BLaER1 treated with 17β-estradiol and CSF1 and Interleukin-3, amounts not matched to agents 10 nM and 100 nM (cell line): ENCODE results near the gene NQO2.
"Not testable (repeated sequence)": the region's sequence is repeated elsewhere in the genome, so short reads cannot be mapped to it uniquely, and the experiment has no call there.

Source experiments
- H3K27ac ChIP-seq, 11 experiments: shearing (Covaris generic); formaldehyde crosslinking; 2 replicates each; pipeline ENCODE4 v1.8.1; 2022
- H3K27me3 ChIP-seq, 11 experiments: shearing (Covaris generic); formaldehyde crosslinking; 2 replicates each; pipeline ENCODE4 v1.8.1; 2022
- H3K36me3 ChIP-seq, 11 experiments: shearing (Covaris generic); formaldehyde crosslinking; 2 replicates each; pipeline ENCODE4 v1.8.1; 2022
- H3K4me1 ChIP-seq, 10 experiments: shearing (Covaris generic); formaldehyde crosslinking; 2 replicates each; pipeline ENCODE4 v1.8.1; 2022
- H3K4me2 ChIP-seq, 11 experiments: shearing (Covaris generic); formaldehyde crosslinking; 2 replicates each; pipeline ENCODE4 v1.8.1; 2022
- H3K4me3 ChIP-seq, 10 experiments: shearing (Covaris generic); formaldehyde crosslinking; 2 replicates each; pipeline ENCODE4 v1.8.1; 2022
- H3K9ac ChIP-seq, 11 experiments: shearing (Covaris generic); formaldehyde crosslinking; 2 replicates each; pipeline ENCODE4 v1.8.1; 2022
- H3K9me3 ChIP-seq, 11 experiments: shearing (Covaris generic); formaldehyde crosslinking; replicated peaks in 1 of 11; 2 replicates each; pipeline ENCODE4 v1.8.1; 2022
- H4K20me1 ChIP-seq, 11 experiments: shearing (Covaris generic); formaldehyde crosslinking; 2 replicates each; pipeline ENCODE4 v1.8.1; 2022
- Cebpa-rat ChIP-seq, 11 experiments: shearing (Covaris generic); IDR thresholded peaks; 2 replicates each; pipeline ENCODE4 v1.8.1; 2022

The NQO2 gene

GRCh38 chr6:3057063-3057770 is 57.5 kb downstream of the NQO2 start:
- Histone ChIP-seq H3K9ac (no peak overlapping the region), H3K4me2 (no peak overlapping the region), H4K20me1 (no peaks in the 10 kb centered on the region), H3K4me1 (peaks cover 34 to 60% (median 49%) of the 10 kb centered on the region in 10 experiments), H3K27ac (no peak overlapping the region), H3K9me3 (no peaks in the 10 kb centered on the region), H3K4me3 (no peak overlapping the region), H3K27me3 (no peaks in the 10 kb centered on the region), H3K36me3 (no peaks in the 10 kb centered on the region)
- TF ChIP-seq Cebpa-rat (IDR thresholded peaks at IDR 0.05) = no peak

GRCh38 chr6:3058957-3059356 is 59.3 kb downstream of the NQO2 start:
- no peak overlapping the region for H3K27ac ChIP-seq
- no peak for TF ChIP-seq Cebpa-rat (IDR thresholded peaks at IDR 0.05)
- no peaks in the 10 kb centered on the region for H4K20me1 ChIP-seq
- no peak overlapping the region for H3K4me3 ChIP-seq
- no peak overlapping the region for H3K9ac ChIP-seq
- H3K4me1 ChIP-seq = peaks cover 25 to 48% (median 38%) of the 10 kb centered on the region in 10 experiments
- H3K27me3 ChIP-seq = no peaks in the 10 kb centered on the region
- peak overlapping the region in 7 of 11 experiments; percentile 1 to 28 (median 19); a peak in 6 of 22 replicates for H3K4me2 ChIP-seq
- no peaks in the 10 kb centered on the region for H3K36me3 ChIP-seq
- H3K9me3 ChIP-seq = no peaks in the 10 kb centered on the region

- not testable (repeated sequence) for H3K27ac ChIP-seq, H3K9me3 ChIP-seq, H4K20me1 ChIP-seq, H3K27me3 ChIP-seq, H3K9ac ChIP-seq, H3K4me3 ChIP-seq, H3K36me3 ChIP-seq
- Histone ChIP-seq H3K4me2 (peak overlapping the region in 7 of 11 experiments; percentile 2 to 54 (median 42); a peak in 7 of 22 replicates), H3K4me1 (peaks cover 34 to 49% (median 39%) of the 10 kb centered on the region in 10 experiments)
These were observed 60.4 kb downstream of the NQO2 start for GRCh38 chr6:3060092-3060491.

- Histone ChIP-seq H3K36me3 (no peaks in the 10 kb centered on the region), H3K27ac (no peak overlapping the region), H3K4me2 (peak overlapping the region; percentile 10 to 54 (median 37); a peak in 19 of 22 replicates), H3K9me3 (no peaks in the 10 kb centered on the region), H3K4me1 (peaks cover 38 to 55% (median 44%) of the 10 kb centered on the region in 10 experiments), H4K20me1 (peaks cover 0 to 13% (median 0%) of the 10 kb centered on the region in 11 experiments; a peak in 6 of 22 replicates), H3K9ac (no peak overlapping the region), H3K4me3 (no peak overlapping the region), H3K27me3 (no peaks in the 10 kb centered on the region)
- TF ChIP-seq Cebpa-rat (IDR thresholded peaks at IDR 0.05) = no peak
These were observed 61.8 kb downstream of the NQO2 start for GRCh38 chr6:3061501-3061941.

- peaks cover 48 to 69% (median 58%) of the 10 kb centered on the region in 10 experiments for H3K4me1 ChIP-seq
- H3K9ac ChIP-seq = peak overlapping the region in 10 of 11 experiments; percentile 67 to 89 (median 80); a peak in 20 of 22 replicates
- H3K27me3 ChIP-seq, H3K9me3 ChIP-seq, H3K36me3 ChIP-seq: not testable (repeated sequence)
- peak overlapping the region; percentile 52 to 99 (median 94); a peak in 21 of 22 replicates for H3K4me2 ChIP-seq
- peaks cover 0 to 22% (median 0%) of the 10 kb centered on the region in 11 experiments; a peak in 7 of 22 replicates for H4K20me1 ChIP-seq
- peak overlapping the region; percentile 79 to 90 (median 84) for H3K4me3 ChIP-seq
- H3K27ac ChIP-seq = peak overlapping the region in 7 of 11 experiments; percentile 64 to 76 (median 73); a peak in 10 of 22 replicates
These were observed 63.6 kb downstream of the NQO2 start for GRCh38 chr6:3063340-3063732.

- H3K4me1 ChIP-seq = peaks cover 48 to 67% (median 57%) of the 10 kb centered on the region in 10 experiments
- H3K27me3 ChIP-seq = no peaks in the 10 kb centered on the region
- no peaks in the 10 kb centered on the region for H3K36me3 ChIP-seq
- TF ChIP-seq Cebpa-rat (IDR thresholded peaks at IDR 0.05) = no peak
- H3K9me3 ChIP-seq = no peaks in the 10 kb centered on the region
- peak overlapping the region; percentile 64 to 76 (median 71) for H3K27ac ChIP-seq
- peak overlapping the region; percentile 79 to 90 (median 84) for H3K4me3 ChIP-seq
- H3K9ac ChIP-seq = peak overlapping the region; percentile 67 to 89 (median 80)
- H3K4me2 ChIP-seq = peak overlapping the region; percentile 82 to 99 (median 96)
- peaks cover 0 to 22% (median 0%) of the 10 kb centered on the region in 11 experiments; a peak in 8 of 22 replicates for H4K20me1 ChIP-seq
These were observed 64.3 kb downstream of the NQO2 start for GRCh38 chr6:3063733-3064700.

GRCh38 chr6:3068329-3069214 is 68.9 kb downstream of the NQO2 start, which contains the start of gene RIPK1:
RIPK1 (plus strand) TSS chr6:3068494; CDS start chr6:3076824, 8,330 bp downstream.
- Histone ChIP-seq H3K9ac (peak within 1 kb of the TSS; percentile 95 to 100 (median 97)), H3K4me1 (peaks cover 47 to 66% (median 59%) of the 10 kb centered on the region in 10 experiments), H4K20me1 (peaks cover 0 to 61% (median 16%) of the 10 kb centered on the region in 11 experiments; a peak in 13 of 22 replicates), H3K27me3 (no peaks in the 10 kb centered on the region), H3K4me3 (peak within 1 kb of the TSS; percentile 69 to 99 (median 83)), H3K27ac (peak within 1 kb of the TSS; percentile 95 to 100 (median 99)), H3K4me2 (peak within 1 kb of the TSS; percentile 75 to 94 (median 83)), H3K9me3 (no peaks in the 10 kb centered on the region), H3K36me3 (peaks cover 0 to 28% (median 5%) of the 10 kb centered on the region in 11 experiments; a peak in 12 of 22 replicates)
- TF ChIP-seq Cebpa-rat (IDR thresholded peaks at IDR 0.05) = no peak
